Esophagus mucosa (tissue), 1 donor: ENCODE results near the gene INSRR. TPM values are rescaled to one million over a fixed set of nuclear protein-coding genes. Genes with fewer than 3 reads are reported as not detected.

Experiments used
- ATAC-seq: fragments of 200-7000 bp; cut with Tn5 transposase; one replicate; pipeline ENCODE4 v1.9.1; 2020
- total RNA-seq: library from RNA; stranded (reverse); gene quantifications from one replicate; pipeline ENCODE4 v1.2.4, GENCODE V29; 2023
- donor health status: DM: yes; HTN: yes; CAD: no.

INSRR gene
- total RNA-seq: not detected

DNA sequence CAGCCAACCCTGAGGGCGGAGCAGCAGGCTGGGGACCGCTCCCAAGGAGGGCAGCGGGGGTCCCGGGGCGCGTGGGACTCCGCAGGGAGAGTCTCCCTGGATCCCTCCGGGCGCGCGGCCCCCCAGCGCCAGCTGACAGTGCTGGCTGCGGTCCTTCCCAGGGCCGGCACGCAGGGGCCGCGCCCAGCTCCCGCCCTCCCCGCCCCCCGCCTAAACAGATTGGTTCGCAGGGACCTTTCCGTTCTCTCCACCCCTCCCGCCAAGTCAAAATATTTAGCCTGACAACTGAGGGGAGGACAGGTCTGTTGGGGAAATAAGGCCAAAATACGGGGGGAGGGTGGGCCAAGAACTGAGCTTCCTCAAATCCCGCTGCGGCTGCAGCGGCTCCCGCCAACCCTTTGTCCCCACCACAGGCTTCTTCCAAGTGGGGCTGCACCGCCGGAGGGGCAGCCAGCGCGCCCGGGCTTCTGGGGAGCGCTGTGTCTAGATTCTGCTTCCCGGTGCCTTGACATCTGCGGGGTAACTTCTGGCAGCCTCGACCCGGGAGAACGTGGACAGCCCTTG is at the start of gene INSRR:
Gene INSRR, minus strand, starts transcription at position 159 of the 564 bp plus-strand sequence. CDS start 496 bp downstream, outside the sequence.
- no peak for ATAC-seq

DNA sequence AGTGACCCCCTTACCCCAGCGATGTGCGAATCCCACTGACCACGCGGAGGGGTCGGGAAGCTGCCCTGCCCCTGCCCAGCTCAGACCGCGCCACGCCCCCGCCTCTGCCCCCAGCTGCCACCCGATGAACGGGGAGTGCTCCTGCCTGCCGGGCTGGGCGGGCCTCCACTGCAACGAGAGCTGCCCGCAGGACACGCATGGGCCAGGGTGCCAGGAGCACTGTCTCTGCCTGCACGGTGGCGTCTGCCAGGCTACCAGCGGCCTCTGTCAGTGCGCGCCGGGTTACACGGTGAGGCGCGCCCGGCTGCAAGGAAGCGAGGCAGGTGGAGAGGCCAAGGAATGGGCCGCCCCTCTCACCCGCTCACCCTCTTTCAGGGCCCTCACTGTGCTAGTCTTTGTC is 49.6 kb upstream of the INSRR start:
- peak; percentile 27 for ATAC-seq

DNA sequence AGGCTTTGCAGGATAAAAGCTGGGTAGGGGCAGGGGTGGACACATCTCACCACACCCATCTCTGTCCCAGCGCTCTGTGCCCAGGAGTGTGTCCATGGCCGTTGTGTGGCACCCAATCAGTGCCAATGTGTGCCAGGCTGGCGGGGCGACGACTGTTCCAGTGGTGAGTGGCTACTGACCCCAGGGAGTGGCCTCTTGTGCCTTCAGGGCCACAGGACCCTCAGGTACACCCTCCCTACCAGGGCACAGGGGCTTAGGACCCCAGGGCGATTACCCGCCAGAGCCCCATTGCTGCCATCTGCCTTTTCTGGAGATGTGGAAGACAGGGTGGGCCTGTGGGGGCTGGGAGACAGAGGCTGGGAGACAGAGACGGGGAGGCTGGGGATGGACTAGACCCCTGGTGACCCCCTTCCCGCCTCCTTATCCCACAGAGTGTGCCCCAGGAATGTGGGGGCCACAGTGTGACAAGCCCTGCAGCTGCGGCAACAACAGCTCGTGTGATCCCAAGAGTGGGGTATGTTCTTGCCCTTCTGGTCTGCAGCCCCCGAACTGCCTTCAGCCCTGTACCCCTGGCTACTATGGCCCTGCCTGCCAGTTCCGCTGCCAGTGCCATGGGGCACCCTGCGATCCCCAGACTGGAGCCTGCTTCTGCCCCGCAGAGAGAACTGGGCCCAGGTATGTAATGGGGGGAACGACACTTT is 47.4 kb upstream of the INSRR start:
- no peak for ATAC-seq

DNA sequence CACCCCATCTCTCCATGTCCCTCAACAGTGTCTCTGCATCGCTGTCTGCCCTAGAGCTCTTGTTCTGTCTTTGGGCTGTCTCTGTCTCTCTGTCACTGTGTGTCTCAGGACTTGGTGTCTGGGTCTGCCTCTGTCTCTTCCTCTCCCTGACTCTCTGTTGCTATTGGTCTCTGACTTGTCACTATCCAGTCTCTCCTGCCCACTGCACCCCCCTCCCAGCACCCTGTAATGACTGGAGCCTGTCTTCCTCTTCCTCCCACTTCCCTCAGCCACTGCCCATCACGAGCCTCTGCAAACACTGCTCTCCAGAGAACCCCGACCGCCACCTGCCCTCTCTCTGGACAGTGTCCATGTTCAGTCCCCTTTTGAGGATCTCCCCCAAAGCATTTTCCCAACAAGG is 46.7 kb upstream of the INSRR start:
- ATAC-seq: no peak

DNA sequence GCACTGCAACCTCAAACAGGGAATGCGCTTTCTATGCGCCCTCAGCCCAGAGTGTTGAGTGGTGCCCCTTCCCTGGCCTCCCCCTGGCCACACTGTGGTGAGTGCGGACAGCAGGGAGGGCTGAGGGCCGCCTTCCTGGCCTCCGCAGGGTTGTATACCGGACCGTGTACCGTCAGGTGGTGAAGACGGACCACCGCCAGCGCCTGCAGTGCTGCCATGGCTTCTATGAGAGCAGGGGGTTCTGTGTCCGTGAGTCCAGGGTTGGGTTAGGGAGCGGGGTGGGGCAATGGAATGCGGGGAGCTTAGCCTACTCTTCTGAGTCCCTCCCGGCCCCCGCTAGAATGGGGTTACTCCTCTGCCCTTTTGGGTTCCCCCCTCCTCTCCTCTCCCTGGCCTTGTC is 46.3 kb upstream of the INSRR start:
- no peak for ATAC-seq

DNA sequence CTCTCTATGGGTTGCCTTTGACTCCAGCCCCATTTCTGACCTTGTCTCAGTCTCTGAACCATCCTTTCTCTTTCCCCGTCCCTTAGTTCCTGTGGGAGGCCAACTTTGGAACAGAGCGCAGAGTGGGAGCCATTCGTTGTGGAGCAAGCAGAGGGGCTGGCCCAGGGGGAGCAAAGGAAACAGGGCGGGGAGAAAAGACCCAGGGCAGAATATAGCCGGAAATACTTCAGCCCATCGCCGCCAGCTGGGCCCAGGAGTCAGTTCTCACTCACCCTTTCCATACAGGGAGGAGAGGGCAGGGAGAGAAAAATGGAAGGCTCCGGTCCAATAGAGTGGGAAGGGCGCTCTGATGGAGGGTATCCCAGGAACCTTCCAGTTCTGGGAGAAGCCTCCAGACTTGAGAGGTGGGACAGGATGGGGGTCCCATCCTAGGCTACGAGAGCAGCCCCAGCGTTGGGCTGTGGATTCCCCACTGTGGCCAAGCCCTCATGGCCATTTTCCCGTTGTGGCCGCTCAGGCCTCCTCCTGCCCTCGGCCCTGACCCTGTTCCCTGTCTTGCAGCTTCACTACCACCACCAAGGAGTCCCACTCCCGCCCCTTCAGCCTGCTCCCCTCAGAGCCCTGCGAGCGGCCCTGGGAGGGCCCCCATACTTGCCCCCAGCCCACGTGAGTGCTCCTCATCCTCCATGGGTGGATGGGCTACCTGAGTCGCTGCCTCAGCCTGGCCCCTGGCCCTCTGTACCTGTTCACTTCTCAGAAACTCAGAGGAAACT is 45.5 kb upstream of the INSRR start:
- no peak for ATAC-seq

DNA sequence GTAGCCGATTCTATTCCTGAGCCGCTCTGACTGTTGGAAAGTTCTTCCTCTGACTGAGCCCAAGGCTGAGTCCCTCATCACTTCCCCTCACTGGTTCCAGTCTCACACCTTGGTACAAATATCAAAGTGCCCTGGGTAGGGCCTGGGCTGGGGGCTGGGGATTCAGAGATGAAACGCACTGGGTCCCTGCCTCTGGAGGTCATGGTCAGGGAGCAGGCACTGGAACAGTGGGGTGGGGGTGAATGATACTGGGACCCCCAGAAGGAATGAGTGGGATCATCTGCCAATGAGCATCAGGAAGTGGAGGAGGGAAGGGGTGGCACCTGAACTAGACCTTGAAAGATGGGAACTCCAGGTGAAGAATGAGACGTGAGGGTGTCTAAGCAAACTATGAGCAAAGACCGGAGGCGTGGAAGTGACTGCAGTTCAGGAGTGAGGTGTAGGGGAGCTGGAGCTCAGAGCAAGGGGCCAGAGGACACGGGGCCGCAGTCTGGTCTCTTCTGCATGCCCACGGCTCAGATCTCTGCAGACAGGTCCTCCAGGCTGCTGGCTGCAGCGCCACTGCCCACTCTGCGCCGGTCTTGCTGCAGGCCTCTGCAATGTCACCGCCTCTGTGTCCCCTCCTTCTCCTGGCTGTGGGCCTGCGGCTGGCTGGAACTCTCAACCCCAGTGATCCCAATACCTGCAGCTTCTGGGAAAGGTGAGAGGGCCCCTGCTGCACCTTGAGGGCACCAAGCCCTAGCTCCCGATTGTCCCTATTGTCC is 44.6 kb upstream of the INSRR start:
- ATAC-seq: no peak

DNA sequence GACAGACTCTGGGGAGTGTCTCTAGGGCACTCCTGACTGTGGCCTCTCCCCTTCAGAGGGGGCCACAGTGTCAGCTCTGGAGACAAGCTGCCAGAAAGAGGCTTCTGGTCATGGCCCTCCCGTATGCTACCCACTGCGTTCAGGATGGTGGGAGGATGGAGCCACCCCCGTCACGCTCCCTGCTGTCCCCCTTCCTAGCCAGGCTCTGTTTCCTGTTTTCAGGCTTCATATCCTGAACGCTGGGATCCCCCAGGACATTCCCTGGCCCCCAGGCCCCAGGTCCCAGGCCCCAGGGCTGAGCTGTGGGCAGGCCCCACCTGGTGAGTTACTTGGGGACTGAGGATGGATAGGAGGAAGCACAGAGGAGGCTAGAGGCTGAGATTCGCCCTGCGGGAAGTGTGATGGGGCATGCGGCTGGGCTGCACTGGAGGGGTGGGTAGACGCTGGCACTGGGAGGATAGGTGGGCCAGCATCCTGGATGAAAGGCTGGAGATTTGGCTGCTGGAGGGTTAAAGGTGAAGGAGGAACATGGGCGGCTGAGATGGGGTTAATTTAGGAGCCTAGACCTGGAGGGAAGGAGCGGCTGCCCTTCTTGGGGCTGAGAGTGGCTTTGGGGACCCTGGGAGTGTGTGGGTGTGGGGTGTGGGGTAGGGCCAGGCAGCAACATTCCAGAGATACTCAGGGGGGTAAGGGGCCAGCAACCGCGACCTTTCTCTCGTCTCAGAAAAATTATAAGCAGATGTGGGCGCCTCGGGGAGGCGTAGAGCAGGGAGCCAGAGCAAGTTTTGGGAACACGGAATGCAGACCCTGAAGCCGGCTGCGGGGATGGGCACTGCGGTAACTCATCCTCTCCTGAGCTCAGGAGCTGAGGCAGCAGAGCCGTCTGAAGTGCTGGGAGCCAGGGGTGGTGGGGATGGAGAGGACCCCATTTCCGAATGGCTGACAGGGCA is 43.3 kb upstream of the INSRR start:
- ATAC-seq: no peak

DNA sequence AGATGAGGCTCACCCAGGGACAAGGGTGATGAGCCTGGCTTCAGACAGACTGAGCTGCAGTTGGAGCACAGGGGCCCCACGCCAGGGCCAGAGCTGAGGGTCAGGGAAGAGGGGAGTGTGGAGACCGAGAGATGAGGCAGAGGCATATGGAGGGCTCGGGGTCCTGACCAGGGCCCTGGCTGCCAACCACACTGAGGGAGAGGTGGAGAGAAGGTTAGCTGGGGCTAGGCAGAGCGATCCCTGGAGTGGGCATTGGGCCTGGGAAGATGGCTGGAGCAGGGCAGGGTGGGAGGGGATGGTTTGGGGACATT is 42.6 kb upstream of the INSRR start:
- ATAC-seq: no peak

DNA sequence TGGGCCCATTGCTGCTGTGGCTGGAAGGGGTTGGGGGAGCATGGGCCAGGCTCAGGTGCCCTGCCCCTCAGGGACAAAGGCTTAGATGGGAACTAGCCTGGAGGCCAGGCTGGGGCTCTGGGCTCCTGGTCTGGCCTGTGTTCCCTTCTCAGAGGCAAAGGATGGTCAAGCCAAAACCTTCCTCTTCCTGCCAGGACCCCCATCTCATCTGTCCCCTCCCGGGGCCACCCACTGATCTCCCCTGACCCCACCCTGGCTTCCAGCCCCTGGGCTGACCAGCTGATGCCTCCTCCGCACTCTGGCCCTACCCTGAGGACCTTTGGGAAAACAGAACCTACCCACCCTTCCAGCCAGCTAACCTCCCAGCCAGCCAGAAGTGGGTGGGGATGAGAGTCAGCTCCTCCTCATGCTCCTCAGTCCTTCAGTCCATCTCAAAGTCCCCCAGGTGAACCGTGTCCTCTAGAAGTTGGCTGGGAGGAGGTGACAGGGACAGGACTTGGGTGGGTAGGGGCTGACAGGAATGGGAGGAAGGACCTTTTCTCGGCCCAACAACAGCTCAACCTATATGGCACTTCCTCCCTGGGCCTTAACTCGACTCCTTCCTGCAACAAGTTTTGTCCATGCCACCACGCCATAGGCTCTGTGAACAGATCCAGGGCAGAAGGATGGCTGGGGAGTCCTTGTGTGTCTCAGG is 42.1 kb upstream of the INSRR start:
- ATAC-seq: no peak

DNA sequence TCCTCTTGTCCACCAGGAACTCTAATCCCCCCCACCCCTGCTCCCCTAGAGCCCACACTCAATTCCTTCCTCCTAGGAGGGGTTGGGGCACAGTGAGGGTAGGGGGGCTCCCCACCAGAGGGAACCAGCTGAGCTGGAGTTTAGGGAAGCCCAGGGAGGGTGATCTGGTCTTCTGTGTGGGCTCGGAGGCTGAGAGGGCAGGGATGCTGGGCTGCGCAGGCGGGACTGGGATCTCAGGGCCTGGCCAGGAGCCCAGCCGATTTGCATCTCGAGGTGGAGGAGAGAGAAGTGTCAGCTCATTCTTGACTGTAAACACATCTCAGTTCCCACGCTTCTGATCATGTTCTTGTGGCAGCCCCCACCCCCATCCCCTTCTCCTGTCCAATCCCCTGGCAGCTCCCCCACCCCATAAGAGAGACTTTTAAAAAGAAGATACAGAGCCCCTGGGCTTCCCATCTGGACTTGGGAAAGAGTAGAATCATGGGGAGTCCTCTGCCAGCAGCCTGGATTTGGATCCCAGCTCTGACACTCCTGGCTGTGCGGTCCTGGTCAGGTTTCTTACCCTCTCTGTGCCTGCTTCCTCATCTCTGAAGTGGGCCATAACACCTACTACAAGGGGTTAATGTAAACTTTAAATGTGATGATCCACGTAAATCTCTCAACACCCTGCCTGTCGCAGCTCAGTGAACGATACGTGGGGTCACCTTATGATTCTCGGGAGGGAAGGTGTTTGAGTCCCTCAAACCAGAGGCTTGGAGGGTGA is 41.2 kb upstream of the INSRR start:
- ATAC-seq: no peak

DNA sequence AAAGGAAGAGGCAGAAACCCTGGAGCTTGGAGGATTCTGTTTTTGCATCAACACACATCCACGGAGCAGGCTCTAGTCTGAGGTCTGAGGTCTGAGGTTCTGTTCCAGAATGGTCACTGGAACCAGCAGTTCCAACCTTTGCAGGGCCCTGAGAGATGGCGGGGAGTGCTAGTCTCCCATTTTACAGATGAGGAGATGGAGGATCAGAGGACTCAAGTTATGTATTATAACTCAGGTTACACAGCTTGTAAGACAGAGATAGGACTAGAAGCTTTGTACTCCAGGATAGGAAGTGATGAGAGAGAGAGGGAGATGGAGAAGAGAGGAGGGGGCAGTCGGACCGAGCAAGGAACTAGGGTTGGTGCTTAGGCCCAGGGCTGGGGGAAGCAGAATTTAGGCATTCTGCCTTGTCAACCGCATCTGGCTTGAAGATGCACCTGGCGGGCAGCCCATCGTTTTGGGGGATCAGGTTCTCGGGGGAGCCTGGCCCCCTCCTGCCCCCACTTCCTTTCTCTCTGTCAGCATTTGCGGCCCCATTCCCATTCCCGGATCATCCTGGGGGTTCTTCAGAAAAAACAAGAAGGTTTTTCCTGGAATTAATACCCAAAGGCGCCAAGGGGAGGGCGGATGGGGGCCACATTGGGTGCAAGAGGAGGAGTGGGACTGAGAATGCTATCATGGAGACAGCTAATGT is 40.2 kb upstream of the INSRR start:
- no peak for ATAC-seq

DNA sequence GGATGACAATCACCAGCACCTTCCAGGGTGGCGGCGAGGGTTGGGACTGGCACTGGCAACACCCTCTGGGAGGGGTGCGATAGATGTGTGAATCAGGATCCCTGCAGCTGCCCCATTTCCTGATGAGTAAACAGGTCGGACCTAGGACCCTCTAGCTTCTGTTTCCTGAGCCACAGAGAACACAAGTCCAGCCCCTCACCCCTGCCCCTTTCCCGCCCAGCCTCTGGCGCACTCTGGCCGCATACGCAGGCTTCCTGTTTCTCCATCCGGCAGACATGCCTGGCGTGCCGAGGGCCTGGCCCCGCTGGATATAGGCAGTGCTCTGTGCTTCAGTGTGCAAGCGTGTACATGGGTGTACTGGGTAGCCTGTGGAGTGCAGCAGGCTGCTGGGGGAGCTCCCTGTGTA is 39.2 kb upstream of the INSRR start:
- ATAC-seq: peak; percentile 30

DNA sequence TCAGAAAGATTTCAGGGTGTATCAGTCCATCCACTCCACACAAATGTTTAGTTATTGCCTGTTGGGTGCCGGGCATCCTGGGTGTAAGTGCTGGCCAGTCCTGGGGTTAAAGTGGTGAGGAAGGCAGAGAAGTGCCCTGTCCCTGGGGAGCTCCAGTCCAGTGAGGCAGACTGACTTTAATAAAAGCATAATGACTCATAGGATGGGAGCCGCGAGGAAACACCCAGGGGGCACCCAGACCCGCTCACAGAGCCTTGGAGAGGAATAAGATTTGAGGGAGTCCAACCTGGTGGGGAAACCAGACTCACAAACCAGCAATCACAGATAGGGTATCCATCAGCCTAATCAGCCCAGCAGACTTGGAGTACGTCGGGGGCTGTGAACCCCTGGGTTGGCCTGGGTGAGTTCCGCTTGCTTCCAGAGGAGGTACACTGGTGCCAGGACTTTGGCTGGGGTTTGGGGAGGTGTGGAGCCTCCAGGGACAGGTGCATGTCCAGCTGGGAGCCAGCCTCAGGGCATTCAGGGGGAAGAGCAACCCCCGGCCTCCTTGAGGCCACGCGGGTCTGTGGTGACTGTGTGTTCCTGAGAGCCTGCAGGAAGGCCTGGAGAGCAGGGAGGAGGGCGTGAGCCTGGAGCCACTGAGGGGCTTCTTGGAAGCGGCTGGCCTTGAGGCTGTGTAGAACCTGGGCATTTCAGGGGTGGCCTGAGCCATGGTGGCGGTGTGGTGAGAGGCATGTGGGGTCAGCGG is 38.3 kb upstream of the INSRR start:
- ATAC-seq: no peak

DNA sequence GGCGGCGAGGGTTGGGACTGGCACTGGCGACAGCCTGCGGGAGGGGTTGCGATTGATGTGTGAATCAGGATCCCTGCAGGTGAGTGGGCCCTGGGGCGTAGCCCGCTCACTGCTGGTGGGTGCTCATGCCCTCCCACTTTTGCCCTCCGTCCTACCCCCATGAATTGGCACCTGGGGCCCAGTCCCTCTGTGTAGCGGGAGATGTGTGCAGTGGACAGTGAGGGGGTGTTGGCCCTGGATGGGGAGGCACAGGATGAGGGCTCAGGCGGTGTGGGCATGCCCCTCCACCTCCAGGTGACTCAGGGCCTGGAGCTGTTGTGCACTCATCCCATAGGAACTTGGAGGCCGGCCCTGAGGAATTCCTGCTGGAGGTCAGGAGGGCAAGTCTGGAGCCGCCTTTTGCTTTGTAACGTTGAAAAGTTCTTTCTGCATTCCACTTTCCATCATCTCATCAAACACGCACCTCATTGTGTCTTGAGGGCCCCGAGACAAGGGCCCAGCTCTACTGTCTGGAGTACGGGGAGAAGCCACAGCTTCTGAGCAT is 37.6 kb upstream of the INSRR start:
- peak; percentile 21 for ATAC-seq

DNA sequence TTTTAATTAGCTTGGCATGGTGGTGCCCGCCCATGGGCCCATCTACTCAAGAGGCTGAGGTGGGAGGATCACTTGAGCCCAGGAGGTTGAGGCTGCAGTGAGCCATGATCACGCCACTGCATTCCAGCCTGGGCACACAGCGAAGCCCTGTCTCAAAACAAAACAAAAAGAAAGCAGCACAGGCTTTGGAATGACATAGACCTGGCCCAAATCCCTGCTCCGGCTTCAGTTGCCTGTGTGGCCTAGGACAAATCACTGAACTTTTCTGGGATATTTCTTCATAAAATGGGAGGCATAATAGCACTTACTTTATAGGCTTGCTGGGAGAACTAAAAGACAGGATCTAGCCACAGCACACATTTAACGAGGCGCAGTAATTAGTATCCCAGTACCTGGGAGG is 37.0 kb upstream of the INSRR start:
- ATAC-seq: no peak

DNA sequence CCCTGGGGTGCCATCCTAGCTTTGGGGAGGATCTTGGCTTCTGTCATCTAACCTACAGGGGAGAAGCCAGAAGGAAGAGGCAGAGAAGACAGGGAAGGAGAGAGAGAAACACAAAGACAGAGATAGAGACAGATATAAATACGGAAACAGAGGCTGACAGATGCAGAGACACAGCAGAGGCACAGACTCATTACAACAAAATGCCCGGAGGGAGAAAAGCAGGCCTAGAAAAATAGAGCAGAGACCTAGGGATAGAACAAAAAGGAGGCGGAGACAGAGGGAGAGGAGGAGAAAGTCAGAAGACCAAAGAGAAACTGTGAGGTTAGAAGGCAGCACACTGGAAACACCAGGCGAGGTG is 36.5 kb upstream of the INSRR start:
- no peak for ATAC-seq

DNA sequence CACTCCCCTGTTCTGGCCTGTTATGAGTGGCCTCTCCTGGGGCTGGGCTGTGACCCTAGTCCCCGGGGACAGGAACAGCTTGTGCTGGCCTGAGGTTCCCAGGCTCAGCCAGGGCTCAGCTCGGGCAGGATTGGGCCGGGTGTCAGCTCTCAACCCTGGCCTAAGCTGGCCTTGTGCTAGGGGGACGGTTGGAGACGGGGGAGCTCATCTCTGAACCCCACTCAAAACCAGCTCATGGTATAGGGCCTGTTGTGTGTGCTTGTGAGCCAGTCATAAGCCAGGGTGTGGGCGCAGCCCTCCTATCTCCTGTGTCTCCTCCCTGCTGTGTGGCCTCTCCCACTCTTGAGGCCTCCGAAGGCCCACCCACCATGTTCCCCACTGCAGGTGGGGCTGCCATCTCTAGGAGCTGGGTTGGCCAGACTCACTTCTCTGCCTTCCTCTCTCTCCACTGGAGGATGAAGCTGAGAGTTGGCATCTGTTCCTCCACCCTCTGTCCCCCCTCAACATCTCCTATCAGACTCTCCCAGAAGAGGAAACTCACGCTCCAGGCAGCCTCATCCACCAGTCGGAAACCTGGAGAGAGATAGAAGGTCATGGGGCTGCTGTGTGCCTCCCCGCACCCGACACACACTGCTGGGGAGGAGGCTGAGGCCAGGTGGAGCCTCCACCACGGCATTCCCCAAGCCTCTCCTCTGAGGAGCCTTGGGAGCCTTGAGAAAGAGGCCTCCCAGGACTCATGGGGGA is 36.0 kb upstream of the INSRR start:
- no peak for ATAC-seq
